Middle frontal gyrus (tissue), 1 donor: ENCODE data around the gene HEATR9.

Source experiments
- DNase-seq: peaks from one replicate; pipeline ENCODE4 v3.0.0-alpha.2; 2015; ENCODE audit warnings: low spot score; ENCODE audit errors: extremely low spot score

HEATR9 gene

GRCh38 chr17:35894206-35894605 lies 25.5 kb upstream of the HEATR9 start:
- DNase-seq, result no peak

- DNase-seq, result no peak
These were observed 25.1 kb upstream of the HEATR9 start for GRCh38 chr17:35893751-35894150.

GRCh38 chr17:35892091-35893035 lies 23.7 kb upstream of the HEATR9 start:
- no peak for DNase-seq

- DNase-seq, result no peak
These were observed 22.6 kb upstream of the HEATR9 start for GRCh38 chr17:35891269-35891668.

GRCh38 chr17:35890774-35891155 lies 22.1 kb upstream of the HEATR9 start:
- DNase-seq, result no peak

GRCh38 chr17:35889818-35890773 lies 21.4 kb upstream of the HEATR9 start:
- DNase-seq, result no peak

GRCh38 chr17:35889241-35889640 lies 20.6 kb upstream of the HEATR9 start:
- no peak for DNase-seq

- no peak for DNase-seq
These were observed 11.3 kb upstream of the HEATR9 start, which contains the start of gene CCL5 for GRCh38 chr17:35879773-35880654. Gene CCL5, minus strand, starts transcription at chr17:35880360.

GRCh38 chr17:35878361-35878760 lies 9.7 kb upstream of the HEATR9 start:
- DNase-seq, result no peak

- no peak for DNase-seq
These were observed 8.8 kb upstream of the HEATR9 start for GRCh38 chr17:35877345-35878029.

GRCh38 chr17:35876534-35876933 lies 7.8 kb upstream of the HEATR9 start:
- no peak for DNase-seq

- no peak for DNase-seq
These were observed 7.1 kb upstream of the HEATR9 start for GRCh38 chr17:35875800-35876139.

GRCh38 chr17:35875072-35875799 lies 6.5 kb upstream of the HEATR9 start:
- DNase-seq, result no peak

- DNase-seq, result no peak
These were observed 3.7 kb upstream of the HEATR9 start for GRCh38 chr17:35872196-35872980.

- DNase-seq, result no peak
These were observed 2.5 kb upstream of the HEATR9 start for GRCh38 chr17:35870906-35871819.

GRCh38 chr17:35867574-35867973 lies 1.1 kb downstream of the HEATR9 start:
- no peak for DNase-seq

GRCh38 chr17:35866341-35866950 lies 2.2 kb downstream of the HEATR9 start:
- no peak for DNase-seq
